Germinal center (tissue), 1 donor: Measurements from ENCODE around the gene TAS1R3.
A peak's percentile ranks its signal among the peaks of the same experiment; 100 is the strongest.

Experiments used
- DNase-seq: peaks from one replicate; pipeline ENCODE4 v3.0.0; 2012; ENCODE audit warnings: mixed read lengths, low spot score

Gene TAS1R3

DNA sequence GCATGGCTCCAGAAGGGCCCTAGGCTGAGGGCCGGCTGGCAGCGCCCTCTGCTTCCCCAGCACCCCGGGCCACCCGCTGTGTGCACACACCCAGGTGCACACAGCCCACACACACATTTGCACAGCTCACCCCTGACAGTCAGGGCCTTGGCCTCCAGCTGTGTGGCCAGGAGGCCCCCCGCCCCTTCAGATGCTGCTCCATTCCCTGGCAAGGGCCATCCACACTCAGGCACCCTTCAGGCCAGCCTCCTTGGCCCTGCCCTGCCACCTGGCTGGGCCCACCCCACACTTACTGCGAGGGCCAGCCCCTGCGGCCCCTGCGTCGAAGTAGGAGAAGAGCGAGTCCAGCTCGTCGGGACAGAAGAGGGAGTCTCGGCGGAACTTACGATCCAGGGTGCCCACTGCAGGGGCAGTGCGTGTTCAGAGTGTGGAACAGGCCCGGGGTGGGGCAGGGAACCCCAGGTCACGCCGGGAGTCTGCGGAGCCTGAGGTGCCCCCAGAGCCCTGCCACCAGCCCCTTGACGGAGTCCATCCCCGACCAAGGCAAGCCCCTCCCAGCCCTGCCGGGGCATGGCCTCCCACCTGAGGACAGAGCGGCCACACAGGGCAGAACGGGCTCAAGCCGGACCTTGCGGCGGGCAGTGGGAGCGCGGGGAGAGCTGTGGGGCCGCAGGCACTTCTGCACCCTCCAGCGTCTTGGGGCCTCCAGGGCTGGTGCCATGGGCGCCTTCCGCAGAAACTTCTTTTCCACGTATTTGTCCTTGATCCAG lies 35.7 kb upstream of the TAS1R3 start:
- no peak for DNase-seq

DNA sequence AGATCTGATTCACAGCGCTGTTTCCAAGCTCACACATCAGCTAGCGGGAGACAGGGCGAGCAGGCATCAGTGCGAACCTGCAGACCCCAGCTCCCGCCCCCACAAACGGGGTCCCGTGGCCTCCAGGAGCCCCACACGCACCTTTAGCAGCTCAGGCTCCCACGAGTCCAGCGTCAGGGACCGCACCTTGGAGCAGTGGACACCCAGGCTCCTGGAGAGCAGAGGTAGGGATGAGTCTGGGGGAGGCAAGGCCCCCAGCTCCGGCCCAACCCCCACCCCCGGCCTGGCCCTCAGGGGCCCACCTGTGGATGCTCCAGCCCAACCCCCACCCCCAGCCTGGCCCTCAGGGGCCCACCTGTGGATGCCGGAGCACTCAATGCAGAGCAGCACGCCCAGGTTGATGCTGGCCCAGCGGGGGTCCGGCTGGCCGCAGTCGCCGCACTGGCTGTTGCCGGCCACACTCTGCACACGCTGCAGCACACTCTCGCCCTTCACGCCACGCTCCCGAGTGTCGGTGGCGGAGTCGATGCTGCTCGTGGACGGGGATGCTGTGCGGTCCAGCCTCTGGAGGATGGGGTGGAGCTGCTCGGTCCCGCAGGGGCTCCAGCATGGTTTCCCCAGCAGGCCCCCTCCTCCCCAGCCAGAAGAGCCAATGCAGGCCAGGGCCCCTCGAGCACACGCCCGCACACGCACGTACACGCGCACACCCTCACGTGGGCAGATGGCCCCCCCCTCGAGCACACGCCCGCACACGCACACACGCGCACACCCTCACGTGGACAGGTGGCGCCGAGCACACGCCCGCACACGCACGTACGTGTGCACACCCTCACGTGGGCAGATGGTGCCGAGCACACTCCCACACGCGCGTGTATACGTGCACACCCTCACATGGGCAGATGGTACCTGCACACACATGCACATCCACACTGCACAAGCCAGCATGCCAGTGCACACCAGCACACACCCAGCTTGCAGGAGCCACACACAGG lies 34.7 kb upstream of the TAS1R3 start:
- DNase-seq = no peak

DNA sequence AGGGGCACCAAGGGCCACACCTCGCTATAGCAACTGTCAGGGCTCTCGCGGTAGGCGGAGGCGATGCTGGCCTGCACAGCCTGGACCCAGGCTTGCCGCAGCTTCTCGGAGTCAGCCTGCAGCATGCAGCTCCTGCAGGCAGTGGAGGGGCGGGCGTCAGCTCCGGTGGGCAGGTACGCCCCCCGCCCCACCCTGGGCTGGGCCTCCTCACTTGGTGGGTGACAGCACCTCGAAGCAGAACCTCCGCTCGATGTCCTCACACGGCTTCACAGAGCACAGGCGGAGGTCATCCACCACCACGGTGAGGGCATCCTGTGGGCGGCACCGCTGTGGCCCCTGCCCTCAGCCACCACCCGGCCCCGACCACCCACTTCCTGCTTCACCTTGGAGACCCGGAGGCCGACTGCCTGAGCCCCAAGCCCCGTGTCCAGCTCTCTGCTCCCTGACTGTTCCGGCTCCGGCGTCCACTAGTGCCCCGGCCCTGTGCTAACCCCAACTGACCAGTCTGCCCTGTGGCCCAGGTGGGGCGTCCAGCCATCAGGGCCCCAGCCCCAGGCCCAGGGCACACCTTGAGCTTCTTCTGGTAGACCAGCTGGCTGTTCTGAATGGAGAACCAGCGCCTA lies 33.2 kb upstream of the TAS1R3 start:
- DNase-seq = no peak

DNA sequence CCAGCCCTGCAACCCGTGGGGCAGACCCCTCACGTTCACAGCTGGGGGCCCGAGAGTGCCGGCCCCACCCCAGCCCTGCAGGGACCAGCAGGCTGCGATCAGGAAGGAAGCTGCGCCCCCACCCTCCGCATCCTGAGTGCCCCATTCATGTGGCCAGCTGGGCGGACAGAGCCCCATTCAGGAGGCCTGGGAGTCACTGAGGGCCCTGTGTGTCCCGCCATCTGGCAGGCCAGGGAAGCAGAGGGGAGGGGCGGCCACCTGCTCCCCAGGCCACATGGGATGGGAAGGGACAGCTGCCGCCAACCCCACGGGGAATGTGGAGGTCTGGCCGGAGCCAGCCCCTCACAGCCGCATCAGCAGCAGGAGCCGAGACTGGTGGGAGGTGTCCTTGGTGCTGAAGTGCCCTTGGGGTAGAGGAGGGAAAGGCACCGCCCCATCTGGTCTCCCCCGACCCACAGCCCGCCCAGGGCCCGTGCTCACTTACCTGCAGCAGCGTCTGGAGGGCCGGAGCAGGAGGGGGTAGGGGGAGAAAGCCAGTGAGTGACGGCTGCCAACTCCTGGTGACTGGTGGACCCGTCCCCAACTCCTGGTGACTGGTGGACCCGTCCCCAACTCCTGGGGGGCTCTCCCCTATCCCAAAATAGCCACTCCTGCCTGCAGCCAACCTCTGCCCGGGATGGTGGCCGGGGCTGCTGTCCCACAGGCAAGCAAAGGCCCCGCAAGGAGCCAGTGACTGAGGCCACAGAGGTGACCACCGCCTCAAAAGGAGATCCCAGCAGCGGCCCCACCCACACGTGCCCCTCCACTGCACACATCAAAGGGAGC lies 32.0 kb upstream of the TAS1R3 start:
- no peak for DNase-seq

DNA sequence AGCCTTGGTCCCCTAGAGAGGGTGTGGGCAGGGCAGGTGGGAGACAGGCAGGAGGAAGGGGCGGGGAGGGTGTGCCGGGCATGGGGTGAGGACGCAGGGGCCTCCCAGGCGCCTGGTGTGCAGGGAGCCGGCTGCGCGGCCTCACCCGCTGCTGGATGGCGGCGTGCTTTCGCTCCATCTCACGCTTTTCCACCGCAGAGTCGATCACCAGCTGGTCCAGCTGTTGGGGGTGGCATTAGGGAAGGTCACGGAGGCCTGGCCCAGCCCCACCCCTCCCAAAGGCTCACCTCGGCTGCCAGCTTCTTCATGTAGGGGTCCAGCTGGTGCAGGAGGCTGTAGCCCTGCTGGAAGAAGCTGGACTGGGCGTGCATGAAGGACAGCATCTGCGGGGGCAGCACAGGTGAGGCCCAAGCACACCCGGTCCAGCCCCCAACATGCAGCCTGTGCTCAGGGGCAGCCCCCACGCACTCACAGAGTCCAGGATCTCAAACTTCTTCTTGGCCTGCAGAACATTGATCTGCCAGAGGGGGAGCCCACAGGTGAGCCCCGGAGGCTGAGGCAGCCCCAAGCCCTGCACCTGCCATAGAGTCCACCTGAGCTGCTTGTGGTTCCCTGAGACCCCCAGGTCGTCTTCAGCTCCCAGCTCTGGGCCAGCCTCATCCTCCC lies 31.3 kb upstream of the TAS1R3 start:
- DNase-seq = peak; percentile 46

DNA sequence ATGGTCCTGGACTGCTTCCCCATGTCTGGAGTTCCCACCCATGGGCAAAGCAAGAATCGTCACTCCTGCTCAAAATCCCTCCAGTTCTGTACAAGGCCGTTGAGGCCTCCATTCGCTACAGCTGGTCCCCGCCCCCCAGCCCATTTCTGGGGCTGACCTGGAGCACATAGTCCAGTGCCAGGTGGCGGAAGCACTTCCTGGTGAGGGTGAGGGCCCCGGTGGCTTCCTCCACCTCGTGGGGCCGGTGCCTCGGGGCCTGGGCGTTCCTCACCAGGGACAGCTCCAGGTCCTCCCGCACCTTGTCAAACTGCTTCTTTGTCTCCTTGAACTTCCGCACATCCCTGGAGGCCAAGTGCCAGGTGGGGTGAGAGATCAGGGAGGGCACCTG lies 30.7 kb upstream of the TAS1R3 start:
- no peak for DNase-seq

DNA sequence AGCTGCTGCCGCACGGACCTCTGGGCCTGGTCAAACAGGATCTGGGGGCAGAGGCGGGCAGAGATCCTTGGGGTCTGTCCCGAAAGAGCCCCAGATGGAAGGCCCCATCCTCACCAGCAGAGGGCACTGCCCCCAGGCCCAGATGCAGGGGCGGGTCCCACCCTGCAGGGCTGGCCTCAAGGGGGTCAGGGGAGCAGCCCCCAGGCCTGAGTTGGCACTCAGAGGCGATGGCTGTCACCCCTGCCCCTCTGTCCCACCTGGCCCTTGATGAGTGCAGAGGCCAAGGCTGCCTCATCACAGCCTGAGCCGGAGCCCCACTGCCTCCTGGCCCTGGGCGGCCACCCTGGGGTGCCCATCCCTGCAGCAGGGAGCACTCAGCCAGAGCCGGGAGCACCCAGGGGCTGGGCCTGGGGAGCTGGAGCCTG lies 29.1 kb upstream of the TAS1R3 start:
- DNase-seq = no peak

DNA sequence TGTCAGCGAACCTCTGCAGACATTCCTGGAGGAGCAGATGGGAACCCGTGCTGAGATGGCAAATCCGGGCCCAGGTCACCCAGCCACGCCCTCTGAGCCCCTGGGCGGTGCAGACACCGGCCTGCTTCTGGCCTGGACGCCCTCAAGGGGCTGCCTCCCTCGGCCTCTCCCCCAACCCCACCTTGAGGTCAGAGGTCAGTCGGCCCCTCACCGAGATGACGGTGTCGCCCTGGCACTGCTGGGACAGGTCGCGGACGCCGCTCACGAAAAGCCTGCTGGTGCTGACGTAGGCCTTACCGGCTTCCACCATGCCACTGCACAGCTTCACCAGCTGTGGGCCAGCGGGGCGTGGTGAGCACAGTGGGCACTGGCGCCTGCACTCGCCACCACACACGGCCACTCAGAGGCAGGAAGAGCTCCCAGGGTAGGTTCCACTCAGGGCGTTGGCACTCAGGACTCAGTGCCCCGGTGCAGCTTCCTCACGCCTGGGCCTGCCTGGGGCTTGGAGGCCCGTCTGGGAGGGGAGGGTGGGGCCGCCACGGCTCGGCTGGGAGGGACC lies 28.1 kb upstream of the TAS1R3 start:
- DNase-seq = no peak

DNA sequence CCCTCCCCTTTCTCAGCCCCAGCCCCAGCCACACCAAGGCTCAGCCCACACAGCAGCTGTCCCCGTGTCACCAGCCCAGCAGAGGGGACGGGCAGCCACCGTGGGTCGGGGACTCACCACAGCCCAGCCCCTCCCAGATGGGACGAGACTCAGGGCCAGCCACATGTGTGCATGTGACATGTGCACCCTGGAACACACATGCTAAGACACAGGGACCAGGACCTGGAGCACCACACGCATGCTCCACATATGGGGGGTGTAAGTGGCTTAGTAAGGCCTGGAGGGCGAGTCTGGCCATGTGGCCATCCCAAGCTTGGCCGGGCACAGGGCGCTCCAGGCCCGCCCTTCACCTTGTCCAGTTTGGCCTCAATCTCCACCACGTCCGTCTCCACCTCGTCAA lies 27.3 kb upstream of the TAS1R3 start:
- no peak for DNase-seq

DNA sequence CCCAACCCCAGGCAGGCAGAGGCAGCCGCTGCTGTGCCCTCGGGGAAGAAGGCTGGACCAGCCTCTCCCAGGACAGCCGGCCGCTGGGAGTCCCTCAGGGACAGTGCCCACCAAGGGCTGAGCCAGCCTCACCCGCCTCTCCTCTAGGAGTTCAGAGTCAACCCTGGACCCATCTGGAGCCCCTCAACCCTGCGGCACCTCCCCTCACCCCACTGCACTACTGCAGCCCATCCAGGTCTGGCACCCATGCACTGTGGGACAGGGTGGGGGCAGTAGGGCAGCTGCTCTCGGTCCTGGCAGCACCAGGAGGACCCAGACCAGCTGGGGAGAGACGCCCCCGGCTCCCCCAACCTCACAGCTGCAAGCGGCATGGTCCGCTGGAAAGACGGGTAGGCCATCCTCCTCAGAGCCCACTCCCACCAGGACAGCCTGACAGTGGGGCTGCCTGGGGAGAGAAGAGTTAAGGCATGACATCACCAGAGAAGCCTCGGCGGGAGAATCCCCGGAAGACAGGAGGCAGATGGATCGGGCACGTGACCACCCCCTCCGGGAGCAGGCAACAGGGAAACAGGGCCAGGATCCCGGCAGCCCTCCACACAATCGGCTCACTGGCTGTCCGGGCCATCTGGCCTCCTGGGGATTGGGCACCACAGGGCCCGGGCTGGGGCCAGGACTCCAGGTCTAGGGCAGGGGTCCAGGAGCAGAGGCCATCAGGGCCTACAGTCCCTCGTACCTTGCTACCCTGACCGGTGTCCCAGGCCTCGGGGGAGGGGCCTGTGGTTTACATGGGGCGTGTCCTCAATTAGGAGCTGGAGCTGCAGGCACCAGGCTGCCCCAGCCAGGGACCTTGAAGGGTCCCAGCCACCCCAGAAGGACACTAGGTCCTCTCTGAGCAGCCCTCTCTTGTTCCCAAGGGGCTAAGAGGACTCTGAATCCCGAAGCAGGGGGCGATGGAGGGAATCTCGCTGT lies 26.5 kb upstream of the TAS1R3 start:
- DNase-seq = no peak

DNA sequence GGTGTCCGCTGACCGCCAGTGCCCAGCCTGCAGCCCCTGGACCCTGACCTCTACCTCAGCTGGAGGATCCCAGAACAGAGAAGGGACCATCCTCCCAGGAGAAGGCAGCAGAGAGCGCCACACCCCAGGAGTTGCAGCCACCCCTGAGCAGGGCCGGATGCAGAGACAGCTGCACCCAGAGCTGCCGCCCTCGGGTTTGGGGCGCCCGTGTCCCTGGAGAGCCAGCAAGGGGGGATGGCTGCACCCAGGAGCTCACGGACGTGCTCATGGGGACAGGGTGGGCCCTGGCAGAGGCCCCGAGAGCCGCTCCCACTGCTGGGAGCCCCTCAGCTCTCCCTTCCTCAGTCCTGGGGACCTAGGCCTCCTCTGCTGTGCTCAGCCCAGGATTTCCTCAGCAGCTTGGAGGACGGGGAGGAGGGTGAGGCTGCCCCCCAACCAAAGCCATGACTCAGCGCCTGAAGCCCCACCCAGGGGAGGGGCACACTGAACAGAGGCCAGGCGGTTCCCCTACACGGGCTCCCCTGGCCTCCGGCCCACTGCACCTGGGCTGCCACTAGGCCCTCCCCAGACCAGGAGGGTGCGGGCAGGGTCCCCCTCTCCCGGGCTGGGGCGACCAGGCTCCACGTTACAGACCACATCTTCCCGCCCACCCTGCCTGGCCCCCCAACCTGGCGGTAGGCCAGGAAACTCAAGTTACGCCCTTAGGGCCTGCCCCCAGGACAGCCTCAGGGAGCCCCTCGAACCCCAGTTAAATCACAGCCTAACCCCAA lies 25.6 kb upstream of the TAS1R3 start:
- peak; percentile 61 for DNase-seq

DNA sequence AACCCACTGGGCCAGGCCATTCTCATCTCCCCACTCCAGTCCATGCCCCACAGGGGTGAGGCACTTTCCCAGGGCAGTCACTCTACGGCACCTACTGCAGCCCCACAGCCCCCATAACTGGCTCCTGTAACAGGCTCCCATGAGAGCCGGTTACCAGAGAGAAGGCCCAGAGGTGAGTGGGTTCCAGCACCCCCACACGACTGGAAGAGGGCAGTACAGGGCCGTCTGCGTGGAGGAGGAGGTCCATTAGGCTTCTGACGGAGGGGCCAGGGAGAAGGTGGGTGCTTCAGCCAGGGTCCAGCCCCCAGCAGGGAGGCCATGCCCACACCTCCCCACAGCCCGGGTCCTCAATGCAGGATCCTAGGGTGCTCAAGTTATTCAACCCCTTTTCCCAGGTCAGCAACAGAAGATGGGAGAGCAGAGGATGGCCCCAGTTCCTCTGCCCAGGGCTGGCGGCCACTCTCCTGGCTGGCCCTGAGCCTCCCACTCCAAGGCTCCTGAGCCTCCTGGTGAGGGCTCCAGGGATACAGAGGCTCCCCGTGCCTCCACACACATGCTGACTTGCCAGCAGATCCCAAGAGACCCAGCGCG lies 24.9 kb upstream of the TAS1R3 start:
- DNase-seq = no peak

DNA sequence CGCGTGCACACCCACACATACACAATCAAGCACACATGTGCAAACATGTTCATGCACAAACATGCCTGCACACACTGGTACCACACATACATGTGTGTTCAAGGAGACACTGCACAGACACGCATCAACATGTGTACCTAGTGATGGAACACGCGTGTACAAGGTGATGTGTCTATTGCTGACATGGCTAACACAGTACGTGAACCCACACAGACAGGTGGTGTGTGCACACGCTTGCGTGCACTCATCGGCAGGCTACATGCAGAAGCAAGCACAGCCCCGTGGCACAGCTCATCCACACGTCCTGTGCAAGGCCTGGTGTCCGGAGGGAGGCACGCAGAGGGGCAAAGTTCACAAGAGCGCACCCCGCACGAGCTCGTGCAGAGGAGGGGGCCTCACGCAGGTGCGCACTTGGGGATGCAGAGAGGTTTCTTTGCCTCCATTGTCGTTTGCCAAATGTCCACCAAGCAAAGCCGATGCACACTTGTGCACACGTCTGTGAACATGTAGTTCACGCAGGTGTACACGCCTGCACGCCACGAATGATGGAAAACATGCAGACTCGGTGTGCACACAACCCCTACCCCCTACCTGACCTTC lies 24.3 kb upstream of the TAS1R3 start:
- no peak for DNase-seq

DNA sequence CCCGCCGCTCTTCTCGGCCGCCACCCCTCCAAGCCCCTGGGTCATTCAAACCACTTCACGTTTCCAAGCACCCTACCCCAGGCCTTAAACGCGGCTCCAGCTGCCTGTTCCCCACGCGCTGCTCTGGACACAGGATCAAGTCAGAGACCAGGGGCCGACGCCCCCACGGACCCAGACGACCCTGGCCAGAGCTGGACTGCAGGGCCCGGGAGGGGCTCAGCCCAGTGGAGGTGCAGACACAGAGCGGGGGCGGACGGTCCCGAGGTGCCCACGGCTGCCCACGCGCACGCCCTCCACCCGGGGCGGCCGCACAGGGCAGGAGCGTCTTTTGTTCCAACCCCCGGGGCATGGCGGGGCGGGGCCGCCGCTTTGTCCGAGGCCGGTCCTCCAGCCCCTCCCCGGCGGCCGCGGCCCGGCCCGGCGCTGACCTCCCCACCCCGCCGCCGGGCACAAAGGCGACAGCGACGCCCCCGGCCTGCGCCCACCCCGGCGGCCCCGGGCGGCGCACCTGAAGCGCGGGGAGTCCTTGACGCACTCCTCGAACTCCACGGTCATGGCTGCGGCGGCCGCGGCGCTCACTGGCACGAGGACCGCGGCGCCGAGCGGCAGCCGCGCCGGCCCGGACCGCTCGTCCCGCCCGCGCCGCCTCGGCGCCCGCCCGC lies 23.7 kb upstream of the TAS1R3 start:
- no peak for DNase-seq

DNA sequence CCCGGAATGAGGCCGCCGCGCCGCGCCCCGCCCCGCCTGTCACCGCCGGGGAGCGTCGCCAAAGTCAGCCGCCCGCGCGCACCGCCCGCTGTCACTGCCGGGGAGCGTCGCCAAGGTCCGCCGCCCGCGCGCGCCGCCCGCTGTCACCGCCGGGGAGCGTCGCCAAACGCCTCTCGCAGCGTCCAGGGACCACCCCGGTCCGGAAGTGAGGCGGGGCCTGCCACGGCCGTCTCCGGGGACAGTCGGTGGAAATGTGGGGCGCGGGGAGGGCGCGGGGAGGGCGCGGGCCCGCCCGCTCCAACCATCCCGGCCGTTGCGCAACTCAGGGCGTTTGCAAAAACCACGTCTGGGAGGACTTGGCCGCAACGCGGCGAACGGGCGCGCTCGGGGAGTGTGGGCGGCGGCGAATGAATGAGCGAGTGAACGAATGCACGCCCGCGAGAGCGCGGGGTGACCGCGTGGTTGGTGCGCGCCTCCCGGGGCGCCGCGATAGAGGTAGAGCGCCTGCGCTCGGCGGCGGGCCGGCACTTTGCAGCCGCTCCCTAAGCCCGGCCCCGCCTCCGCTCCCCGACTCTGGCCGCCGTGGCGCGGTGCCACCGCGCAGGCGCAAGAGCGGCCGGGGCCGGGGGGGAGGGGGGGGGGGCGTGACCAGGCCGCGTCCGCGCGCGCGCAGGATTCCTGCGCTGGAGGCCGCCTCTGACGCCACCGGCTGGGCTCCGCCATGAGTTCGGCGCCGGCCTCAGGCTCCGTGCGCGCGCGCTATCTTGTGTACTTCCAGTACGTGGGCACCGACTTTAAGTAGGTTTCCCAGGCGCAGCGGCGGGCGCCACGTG lies 22.9 kb upstream of the TAS1R3 start, which contains the start of the genes ACAP3 and PUSL1:
Gene ACAP3 (minus strand): TSS at position 8 of the 833 bp plus-strand sequence. CDS start 115 bp downstream, outside the sequence.
Gene PUSL1 (plus strand): TSS at position 675 of the 833 bp plus-strand sequence. CDS start 47 bp downstream, at position 722.
- peak; percentile 97 for DNase-seq

DNA sequence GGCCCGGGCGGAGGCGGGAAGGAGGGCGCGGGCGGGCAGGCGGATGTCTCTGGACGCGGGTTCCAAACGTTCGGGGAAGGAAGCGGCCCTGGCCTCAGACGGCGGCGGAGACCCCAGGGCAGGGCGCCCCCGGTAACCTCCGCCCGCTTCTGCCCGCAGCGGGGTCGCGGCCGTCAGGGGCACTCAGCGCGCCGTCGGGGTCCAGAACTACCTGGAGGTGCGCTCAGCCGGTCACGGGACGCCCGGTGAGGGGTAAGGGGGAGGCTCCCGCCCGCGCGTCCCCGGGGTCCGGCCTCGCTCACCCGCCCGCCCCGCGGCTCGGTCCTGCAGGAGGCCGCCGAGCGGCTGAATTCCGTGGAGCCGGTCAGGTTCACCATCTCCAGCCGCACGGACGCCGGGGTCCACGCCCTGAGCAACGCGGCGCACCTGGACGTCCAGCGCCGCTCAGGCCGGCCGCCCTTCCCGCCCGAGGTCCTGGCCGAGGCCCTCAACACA lies 22.3 kb upstream of the TAS1R3 start:
- no peak for DNase-seq
